Naive thymus-derived CD8-positive, alpha-beta T cell (primary cell): ENCODE measurements around the gene CDKN2A. TPM values are rescaled to one million over a fixed set of nuclear protein-coding genes. Genes with fewer than 3 reads are reported as not detected.

Experiments
- ATAC-seq, 2 donors: fragments of 150-1000 bp; cut with Tn5 transposase in 1 of 2; sonication (Bioruptor Pico), chemical (Tn5 transposase) in 1 of 2; 1 replicate in 1 of 2; 2 replicates in 1 of 2; pipeline ENCODE4 v1.10.0; 2021; ENCODE audit warnings: mild to moderate bottlenecking in 2 of 2, moderate library complexity in 2 of 2
- POLR2A ChIA-PET: fragments of 350-600 bp; sonication (Branson Sonifier 250); formaldehyde crosslinking; loops from one replicate; lab custom pipeline; 2021; ENCODE audit warnings: antibody characterized with exemption; lab: Charles Lee
- DNase-seq, 10 donors: peaks; one replicate each; pipeline versions ENCODE4 v3.0.0 to v3.0.0-alpha.2; 2020 to 2022
- H3K27ac Mint-ChIP-seq, 10 donors: one replicate each; pipeline ENCODE4 v1.8.0; 2020 to 2022; ENCODE audit warnings: mild to moderate bottlenecking in 10 of 10, mixed read lengths in 10 of 10, moderate library complexity in 4 of 10, inconsistent platforms in 1 of 10
- H3K27me3 Mint-ChIP-seq, 5 donors: one replicate each; pipeline ENCODE4 v1.8.0; 2021 to 2022; ENCODE audit warnings: mixed read lengths in 5 of 5
- H3K36me3 Mint-ChIP-seq, 3 donors: one replicate each; pipeline ENCODE4 v1.8.0; 2020 to 2022; ENCODE audit warnings: mixed read lengths in 3 of 3, mild to moderate bottlenecking in 2 of 3, inconsistent platforms in 1 of 3
- H3K4me1 Mint-ChIP-seq, 4 donors: one replicate each; pipeline ENCODE4 v1.8.0; 2021 to 2022; ENCODE audit warnings: mixed read lengths in 4 of 4
- H3K4me3 Mint-ChIP-seq, 10 donors: one replicate each; pipeline ENCODE4 v1.8.0; 2020 to 2022; ENCODE audit warnings: mild to moderate bottlenecking in 10 of 10, mixed read lengths in 10 of 10, moderate library complexity in 6 of 10, inconsistent platforms in 1 of 10
- H3K9me3 Mint-ChIP-seq, 9 donors: one replicate each; pipeline ENCODE4 v1.8.0; 2020 to 2022; ENCODE audit warnings: mixed read lengths in 9 of 9, mild to moderate bottlenecking in 3 of 9, inconsistent platforms in 1 of 9, moderate library complexity in 1 of 9
- polyA plus RNA-seq, 3 donors: library from polyadenylated mRNA; unstranded; fragments of 300-500 nt; fragmentation: Illumina TruSeq; gene quantifications; one replicate each; pipeline ENCODE4 v1.2.3, GENCODE V29; 2021
- total RNA-seq, 8 experiments: library from RNA in 2 of 8; stranded (reverse) in 2 of 8; gene quantifications; one replicate each; pipeline ENCODE4 v1.2.3 and lab custom pipeline; 2021 to 2026

The CDKN2A gene
- total RNA-seq (under 1 TPM; 0.60 to 0.94 TPM), polyA plus RNA-seq (1 to 10 TPM in 1 of 3 donors, under 1 TPM in 1, not detected in 1; 0.16 to 4.6 TPM), total RNA-seq (lab: John Stamatoyannopoulos, UW) (0 to 0.69 (median 0.20) reads per million in 6 experiments)

DNA sequence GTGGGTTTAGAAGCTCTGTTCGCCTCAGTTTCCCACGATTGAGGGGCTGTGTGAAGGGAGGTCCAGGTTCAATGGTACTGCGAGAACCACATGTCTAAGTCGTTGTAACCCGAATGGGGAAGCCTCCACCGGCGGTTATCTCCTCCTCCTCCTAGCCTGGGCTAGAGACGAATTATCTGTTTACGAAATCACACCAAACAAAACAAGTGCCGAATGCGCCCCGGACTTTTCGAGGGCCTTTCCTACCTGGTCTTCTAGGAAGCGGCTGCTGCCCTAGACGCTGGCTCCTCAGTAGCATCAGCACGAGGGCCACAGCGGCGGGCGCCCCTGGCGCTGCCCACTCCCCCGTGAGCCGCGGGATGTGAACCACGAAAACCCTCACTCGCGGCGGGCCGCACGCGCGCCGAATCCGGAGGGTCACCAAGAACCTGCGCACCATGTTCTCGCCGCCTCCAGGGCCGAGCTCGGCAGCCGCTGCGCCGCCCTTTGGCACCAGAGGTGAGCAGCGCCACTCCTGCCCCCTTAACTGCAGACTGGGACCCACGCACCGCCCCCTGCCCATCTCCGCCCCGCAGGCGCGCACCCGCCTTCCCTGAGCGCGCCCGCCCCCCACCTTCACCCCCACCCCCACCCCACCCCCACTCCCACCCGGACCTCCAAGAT, at the start of gene CDKN2A:
Gene CDKN2A (minus strand): TSS at position 500 of the 663 bp plus-strand sequence.
- Mint-ChIP-seq H3K4me1 (peaks cover 6 to 34% (median 24%) of the 10 kb centered on the region in 4 donors), H3K4me3 (peak within 1 kb of the TSS; percentile 90 to 98 (median 97)), H3K27ac (peak within 1 kb of the TSS; percentile 61 to 91 (median 80)), H3K27me3 (peaks cover 23 to 48% (median 29%) of the 10 kb centered on the region in 5 donors), H3K9me3 (peaks cover 0 to 11% (median 0%) of the 10 kb centered on the region in 9 donors), H3K36me3 (peaks cover 2 to 7% (median 4%) of the 10 kb centered on the region in 3 donors)
- DNase-seq: peak in 5 of 10 donors; percentile 21 to 42 (median 37)
- peak; percentile 41 to 47 for ATAC-seq
- POLR2A ChIA-PET: interaction anchor here (1.1 kb wide), 1 partner anchor 11 kb away, joined by 3 read pairs; no protein-coding TSS in a partner anchor

DNA sequence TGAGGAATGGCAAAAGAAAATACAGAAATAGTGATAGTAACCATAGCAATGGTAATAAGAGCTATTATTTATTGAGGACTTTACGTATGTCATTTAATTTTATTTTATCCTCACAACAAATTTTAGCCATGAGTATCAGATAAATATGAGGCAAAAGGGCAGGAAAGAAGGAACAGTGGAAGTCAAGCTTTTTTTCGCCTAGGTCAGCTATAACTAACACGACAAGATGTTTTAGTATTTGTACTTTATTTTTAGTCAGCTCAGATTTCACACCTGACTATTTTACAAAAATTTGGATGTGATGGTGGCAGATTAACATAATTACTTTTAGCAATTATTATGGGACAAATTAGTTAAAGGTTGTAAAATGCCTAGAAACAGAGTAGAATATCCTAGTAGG, 49.7 kb upstream of the CDKN2A start:
- DNase-seq: no peak
- POLR2A ChIA-PET: no interaction called here
- H3K4me1 Mint-ChIP-seq: peaks cover 1 to 27% (median 12%) of the 10 kb centered on the region in 4 donors
- no peak overlapping the region for H3K4me3 Mint-ChIP-seq
- ATAC-seq: no peak
- H3K9me3 Mint-ChIP-seq: no peaks in the 10 kb centered on the region
- H3K27me3 Mint-ChIP-seq: peaks cover 0 to 2% (median 0%) of the 10 kb centered on the region in 5 donors
- no peak overlapping the region for H3K27ac Mint-ChIP-seq
- no peaks in the 10 kb centered on the region for H3K36me3 Mint-ChIP-seq

DNA sequence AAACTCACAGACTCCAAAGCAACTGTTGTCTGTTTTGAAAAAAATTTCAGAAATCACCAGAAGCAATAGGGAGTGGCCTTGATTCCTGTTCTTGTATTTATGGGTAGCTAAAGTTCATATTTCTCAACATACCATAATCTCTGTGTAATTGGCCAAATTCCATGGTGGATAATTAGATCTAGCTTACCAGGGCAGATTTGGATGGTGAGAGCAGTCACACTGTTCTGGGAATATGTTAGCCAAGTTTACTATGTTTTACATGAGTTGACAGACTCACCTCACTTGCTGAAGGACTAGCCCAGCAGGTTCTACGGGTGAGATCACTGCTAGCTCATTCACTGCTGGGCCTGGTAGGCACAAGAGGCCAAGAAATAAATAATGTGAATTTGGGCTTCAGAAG, 47.6 kb upstream of the CDKN2A start:
- no peaks in the 10 kb centered on the region for H3K36me3 Mint-ChIP-seq
- no peak for DNase-seq
- H3K4me1 Mint-ChIP-seq: peaks cover 1 to 31% (median 10%) of the 10 kb centered on the region in 4 donors
- POLR2A ChIA-PET: no interaction called here
- H3K27ac Mint-ChIP-seq: peak overlapping the region in 1 of 10 donors; percentile 21
- peaks cover 0 to 2% (median 0%) of the 10 kb centered on the region in 5 donors for H3K27me3 Mint-ChIP-seq
- no peak for ATAC-seq
- H3K9me3 Mint-ChIP-seq: no peaks in the 10 kb centered on the region
- H3K4me3 Mint-ChIP-seq: no peak overlapping the region

DNA sequence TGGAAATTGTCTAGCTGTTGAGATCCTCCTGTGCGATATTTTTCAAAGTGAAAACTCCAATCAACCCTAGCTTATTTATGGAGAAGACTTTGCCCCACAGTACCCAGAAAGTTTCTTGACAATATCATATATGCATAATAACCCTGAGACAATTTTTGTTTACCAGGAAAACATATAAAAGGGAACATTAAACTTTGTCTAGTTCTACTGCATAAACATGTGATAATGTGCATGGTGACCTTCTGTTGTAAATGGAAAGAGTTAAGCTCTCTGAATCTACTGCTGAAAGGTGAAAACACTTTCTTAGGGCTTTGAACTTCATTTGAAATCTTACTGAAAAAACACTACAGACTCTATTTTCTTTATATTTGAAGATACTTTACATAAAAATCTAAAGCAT, 47.2 kb upstream of the CDKN2A start:
- Mint-ChIP-seq H3K27me3 (peaks cover 0 to 2% (median 0%) of the 10 kb centered on the region in 5 donors), H3K36me3 (no peaks in the 10 kb centered on the region), H3K27ac (no peak overlapping the region), H3K4me3 (no peak overlapping the region), H3K4me1 (peaks cover 1 to 26% (median 6%) of the 10 kb centered on the region in 4 donors), H3K9me3 (no peaks in the 10 kb centered on the region)
- POLR2A ChIA-PET: no interaction called here
- DNase-seq (no peak), ATAC-seq (no peak)

DNA sequence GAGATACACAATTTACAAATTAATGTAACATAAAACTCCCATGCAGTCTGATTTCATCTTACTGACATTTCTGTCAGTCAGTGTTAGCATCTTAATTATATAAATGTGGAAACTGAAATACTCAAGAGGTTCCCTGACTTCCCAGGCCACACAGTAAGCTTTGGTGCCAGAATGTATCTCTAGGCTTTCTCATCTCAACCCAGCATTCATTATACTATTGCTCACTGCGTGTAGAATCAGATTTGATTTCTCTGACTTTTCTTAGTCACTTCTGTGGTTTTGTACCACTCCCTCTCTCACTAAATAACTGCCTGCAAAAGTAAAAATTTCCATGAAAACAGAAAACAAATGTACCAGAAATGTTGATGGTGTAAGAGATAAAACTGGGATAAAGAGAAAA, 46.6 kb upstream of the CDKN2A start:
- H3K27ac Mint-ChIP-seq: no peak overlapping the region

DNA sequence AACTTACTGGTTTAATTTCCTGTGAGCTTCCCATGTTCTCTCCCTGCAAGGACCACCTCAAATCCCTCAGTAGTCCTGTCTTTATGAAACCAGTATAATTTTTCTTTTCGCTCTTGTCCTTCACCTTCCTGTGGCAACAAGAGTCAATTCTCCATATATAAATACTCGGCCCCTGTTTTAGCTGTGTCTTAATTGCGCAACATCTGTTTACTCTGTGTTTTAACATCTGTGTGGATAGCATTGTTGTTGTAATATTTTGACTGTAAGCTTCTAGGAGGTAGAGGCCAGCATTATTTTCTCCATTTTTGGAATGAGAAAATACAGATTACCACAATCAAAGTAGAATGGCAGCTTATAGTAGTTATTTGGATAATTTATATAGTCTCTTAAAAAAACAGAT, 45.1 kb upstream of the CDKN2A start:
- no peak for DNase-seq
- Mint-ChIP-seq H3K27ac (no peak overlapping the region), H3K9me3 (no peaks in the 10 kb centered on the region), H3K36me3 (no peaks in the 10 kb centered on the region), H3K27me3 (no peaks in the 10 kb centered on the region), H3K4me1 (peaks cover 0 to 24% (median under 1%) of the 10 kb centered on the region in 4 donors), H3K4me3 (no peak overlapping the region)
- no peak for ATAC-seq
- POLR2A ChIA-PET: no interaction called here

More for the DNA sequence above, 46.6 kb upstream of the CDKN2A start:
- Mint-ChIP-seq H3K4me3 (no peak overlapping the region), H3K27me3 (peaks cover 0 to 2% (median 0%) of the 10 kb centered on the region in 5 donors), H3K4me1 (peaks cover 0 to 25% (median 2%) of the 10 kb centered on the region in 4 donors), H3K36me3 (no peaks in the 10 kb centered on the region), H3K9me3 (no peaks in the 10 kb centered on the region)
- POLR2A ChIA-PET: no interaction called here
- ATAC-seq (no peak), DNase-seq (no peak)

DNA sequence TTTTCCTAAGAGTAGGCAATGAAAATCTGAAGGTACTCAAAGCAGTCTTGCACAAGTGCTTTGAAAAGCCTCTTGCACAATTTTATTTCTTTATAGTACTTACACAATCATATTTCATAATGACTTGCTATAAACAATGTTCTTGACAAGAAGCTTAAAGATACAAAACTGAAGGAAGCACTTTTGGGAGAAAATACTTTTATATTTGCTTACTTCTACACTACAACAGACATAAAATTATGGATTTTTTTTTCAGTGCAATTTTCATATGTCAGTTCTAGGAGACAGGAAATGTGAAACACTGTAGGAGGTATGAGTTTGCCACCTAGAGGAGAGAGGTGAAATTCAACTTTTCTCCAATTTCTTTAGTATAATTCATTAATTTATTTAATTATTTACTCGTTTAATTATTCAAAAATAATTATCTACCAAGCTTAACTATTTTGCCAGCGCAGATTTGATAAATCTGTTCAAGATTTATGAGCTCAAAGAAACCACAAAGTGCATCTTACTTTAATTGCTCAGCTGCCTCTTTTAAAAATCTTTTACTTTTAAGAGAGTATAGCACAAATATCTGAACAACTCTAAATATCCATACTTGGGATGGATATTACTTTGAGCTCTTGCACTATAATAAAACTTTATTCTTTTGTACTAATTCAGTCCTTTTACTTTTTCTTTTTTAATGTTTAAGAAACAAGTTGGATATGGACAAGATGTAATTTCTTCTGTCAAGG, 43.9 kb upstream of the CDKN2A start:
- H3K9me3 Mint-ChIP-seq: no peaks in the 10 kb centered on the region
- H3K36me3 Mint-ChIP-seq: no peaks in the 10 kb centered on the region
- DNase-seq (peak in 3 of 10 donors; percentile 23 to 27 (median 23)), ATAC-seq (peak in 1 of 2 donors; percentile 44)
- H3K27ac Mint-ChIP-seq: no peak overlapping the region
- peaks cover 0 to 24% (median under 1%) of the 10 kb centered on the region in 4 donors for H3K4me1 Mint-ChIP-seq
- POLR2A ChIA-PET: interaction anchor here (0.6 to 1.4 kb wide), 2 partner anchors 20 to 224 kb away, joined by 3 read pairs; no protein-coding TSS in a partner anchor
- H3K4me3 Mint-ChIP-seq: no peak overlapping the region
- no peaks in the 10 kb centered on the region for H3K27me3 Mint-ChIP-seq

DNA sequence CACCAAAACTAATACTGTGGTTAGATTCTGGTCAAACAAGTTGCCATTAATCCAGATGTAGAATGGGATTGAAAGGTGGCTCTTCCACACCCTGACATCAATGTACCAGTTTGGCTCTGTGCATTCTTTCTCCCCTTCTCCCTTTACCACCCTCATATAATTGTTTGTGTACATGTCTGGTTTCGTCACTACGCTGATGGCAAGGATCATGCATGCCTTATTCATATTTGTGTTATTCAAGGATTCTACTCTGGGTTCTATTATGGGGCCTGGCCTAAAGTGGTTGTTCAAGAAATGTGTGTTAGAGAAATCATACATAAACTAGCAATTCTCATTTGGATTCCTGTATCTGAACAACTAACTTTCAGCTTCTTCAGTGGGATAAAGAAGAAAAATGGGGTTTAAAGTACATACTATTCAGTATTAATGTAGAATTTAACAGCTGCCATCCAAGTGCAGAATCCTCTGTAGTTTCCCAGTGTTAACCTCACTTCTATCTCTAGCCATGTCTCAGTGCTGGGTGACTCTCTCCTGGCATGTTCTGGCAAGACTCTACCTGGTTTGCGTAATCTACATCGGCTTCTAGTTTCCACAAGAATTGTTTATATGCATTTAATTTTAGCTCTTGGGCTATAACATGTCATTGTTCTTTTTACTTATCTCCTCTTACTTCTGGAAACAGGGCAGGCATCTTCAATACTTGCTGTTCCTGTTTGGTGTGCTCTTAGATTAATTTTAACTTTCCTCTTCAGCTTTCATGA, 42.9 kb upstream of the CDKN2A start:
- Mint-ChIP-seq H3K27ac (no peak overlapping the region), H3K36me3 (no peaks in the 10 kb centered on the region), H3K4me3 (no peak overlapping the region), H3K27me3 (peaks cover 0 to 4% (median 0%) of the 10 kb centered on the region in 5 donors), H3K9me3 (no peaks in the 10 kb centered on the region), H3K4me1 (peaks cover 0 to 24% (median under 1%) of the 10 kb centered on the region in 4 donors)
- POLR2A ChIA-PET: interaction anchor here (1.4 kb wide), 1 partner anchor 223 kb away, joined by 3 read pairs; no protein-coding TSS in a partner anchor
- ATAC-seq: no peak
- DNase-seq: no peak

DNA sequence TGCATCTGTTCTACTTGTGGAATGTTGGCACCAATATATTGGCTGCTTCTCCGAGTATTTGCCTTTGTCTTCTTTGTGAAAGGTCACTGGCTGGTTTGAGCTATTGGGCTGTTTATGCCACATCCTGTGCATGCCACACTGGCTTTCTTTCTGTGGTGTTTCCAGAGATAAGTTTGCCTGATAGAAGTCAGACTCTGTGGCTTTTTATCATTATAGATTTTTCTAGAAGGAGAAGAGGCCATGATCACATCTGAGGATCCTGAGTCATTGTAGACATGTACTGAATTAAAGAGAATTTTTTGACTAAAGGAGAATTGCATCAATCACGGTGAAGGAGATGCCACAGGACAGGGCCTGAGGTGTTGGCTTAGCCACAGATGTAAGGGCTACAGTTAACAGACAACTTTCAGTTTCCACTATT, 41.4 kb upstream of the CDKN2A start:
- Mint-ChIP-seq H3K4me1 (peaks cover 0 to 20% (median under 1%) of the 10 kb centered on the region in 4 donors), H3K9me3 (no peaks in the 10 kb centered on the region), H3K36me3 (no peaks in the 10 kb centered on the region), H3K27ac (no peak overlapping the region), H3K4me3 (no peak overlapping the region), H3K27me3 (peaks cover 0 to 4% (median 0%) of the 10 kb centered on the region in 5 donors)
- POLR2A ChIA-PET: no interaction called here
- DNase-seq: no peak
- ATAC-seq: no peak

DNA sequence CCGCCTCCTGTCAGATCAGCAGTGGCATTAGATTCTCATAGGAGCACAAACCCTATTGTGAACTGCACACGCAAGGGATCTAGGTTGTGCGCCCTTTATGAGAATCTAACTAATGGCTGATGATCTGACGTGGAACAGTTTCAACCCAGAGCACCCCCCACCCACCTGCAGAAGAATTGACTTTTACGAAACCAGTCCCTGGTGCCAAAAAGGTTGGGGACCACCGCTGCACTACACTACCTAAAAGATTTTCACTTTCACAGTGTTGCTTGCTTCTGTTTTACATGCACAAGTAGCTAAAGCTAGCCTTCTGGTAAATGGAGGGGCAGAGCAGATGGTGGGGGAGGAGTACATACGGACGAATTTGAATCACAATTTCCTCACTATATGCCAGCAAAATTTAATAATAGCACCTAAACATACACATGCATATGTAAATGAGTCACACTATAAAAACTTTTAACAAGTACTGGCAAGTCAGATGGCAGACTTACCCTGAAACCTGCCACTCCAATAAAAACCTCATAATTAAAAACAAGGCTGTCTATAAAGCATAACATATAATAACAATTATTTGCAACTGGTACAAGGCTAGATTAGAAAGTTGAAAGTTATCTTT, 38.9 kb upstream of the CDKN2A start:
- H3K9me3 Mint-ChIP-seq: no peaks in the 10 kb centered on the region
- H3K27me3 Mint-ChIP-seq: peaks cover 0 to 4% (median 0%) of the 10 kb centered on the region in 5 donors
- peaks cover 0 to 19% (median under 1%) of the 10 kb centered on the region in 4 donors for H3K4me1 Mint-ChIP-seq
- H3K27ac Mint-ChIP-seq: no peak overlapping the region
- ATAC-seq (no peak), DNase-seq (no peak)
- no peaks in the 10 kb centered on the region for H3K36me3 Mint-ChIP-seq
- no peak overlapping the region for H3K4me3 Mint-ChIP-seq
- POLR2A ChIA-PET: no interaction called here

DNA sequence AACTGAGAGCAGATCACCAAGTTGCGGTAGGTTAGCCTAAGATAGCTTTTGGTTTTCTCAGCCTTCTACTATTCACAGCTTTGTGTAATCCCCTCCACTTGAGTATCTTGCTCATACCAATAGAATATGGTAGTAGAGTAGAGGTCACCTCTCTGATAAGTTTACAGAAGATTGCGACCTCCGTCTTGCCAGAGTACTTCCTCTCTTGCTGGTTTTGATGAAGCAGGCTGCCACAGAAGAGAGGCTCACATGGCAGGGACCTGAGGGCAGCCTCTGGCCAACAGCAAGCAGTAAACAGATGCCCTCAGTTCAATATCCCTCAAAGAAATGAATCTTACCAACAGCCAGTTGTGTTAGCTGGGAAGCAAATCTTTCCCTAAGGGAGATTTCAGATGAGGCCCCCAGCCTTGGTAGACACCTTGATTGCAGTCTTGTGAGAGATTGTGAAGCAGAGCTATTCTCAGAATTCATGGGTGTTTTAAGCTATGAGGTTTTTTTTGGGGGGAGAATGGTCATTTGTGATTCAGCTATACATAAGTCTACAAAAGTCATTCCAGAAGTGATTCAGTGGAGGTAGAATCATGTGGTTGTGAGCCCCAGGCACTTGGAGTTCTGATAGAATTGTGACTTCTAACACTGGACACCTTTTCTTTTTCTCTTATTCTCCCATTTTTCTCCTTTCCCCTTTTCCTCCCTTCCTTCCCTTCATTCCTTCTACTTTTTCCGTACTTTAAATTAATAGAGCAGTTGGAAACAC, 37.6 kb upstream of the CDKN2A start:
- Mint-ChIP-seq H3K27me3 (peaks cover 0 to 5% (median 0%) of the 10 kb centered on the region in 5 donors), H3K9me3 (no peaks in the 10 kb centered on the region), H3K4me1 (peaks cover 0 to 13% (median 0%) of the 10 kb centered on the region in 4 donors), H3K27ac (peak overlapping the region in 1 of 10 donors; percentile 11), H3K36me3 (no peaks in the 10 kb centered on the region), H3K4me3 (no peak overlapping the region)
- POLR2A ChIA-PET: no interaction called here
- no peak for DNase-seq
- ATAC-seq: no peak
